ENCODE measurements around the gene CCNI. TPM values are rescaled to one million over a fixed set of nuclear protein-coding genes. Genes with fewer than 3 reads are reported as not detected.

Gene CCNI, protein sequence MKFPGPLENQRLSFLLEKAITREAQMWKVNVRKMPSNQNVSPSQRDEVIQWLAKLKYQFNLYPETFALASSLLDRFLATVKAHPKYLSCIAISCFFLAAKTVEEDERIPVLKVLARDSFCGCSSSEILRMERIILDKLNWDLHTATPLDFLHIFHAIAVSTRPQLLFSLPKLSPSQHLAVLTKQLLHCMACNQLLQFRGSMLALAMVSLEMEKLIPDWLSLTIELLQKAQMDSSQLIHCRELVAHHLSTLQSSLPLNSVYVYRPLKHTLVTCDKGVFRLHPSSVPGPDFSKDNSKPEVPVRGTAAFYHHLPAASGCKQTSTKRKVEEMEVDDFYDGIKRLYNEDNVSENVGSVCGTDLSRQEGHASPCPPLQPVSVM
- total RNA-seq (ENCODE audit: low replicate concordance) = 425 and 511 TPM in 2 replicates

GRCh38 chr4:77075869-77076799 is at the start of gene CCNI:
TSS of gene CCNI (minus strand) at chr4:77075989. CDS start at chr4:77066362, 9,627 bp downstream.
- peak; percentile 99 for DNase-seq (ENCODE audit: low spot score)
- Histone ChIP-seq H2AFZ (replicated peaks) (peak within 1 kb of the TSS; percentile 91), H3K9me3 (ENCODE audit: low read depth) (no peaks in the 10 kb centered on the region), H3K4me2 (peak within 1 kb of the TSS; percentile 81), H3F3A (ENCODE audit: low read depth) (peaks cover 15% of the 10 kb centered on the region), H3K4me1 (peaks cover 35% of the 10 kb centered on the region), H3K27ac (peak within 1 kb of the TSS; percentile 100), H3K36me3 (peaks cover 3% of the 10 kb centered on the region), H3K27me3 (no peaks in the 10 kb centered on the region), H3K9ac (peak within 1 kb of the TSS; percentile 99), H3K4me3 (peak within 1 kb of the TSS; percentile 88), H3K79me2 (ENCODE audit: low read depth) (peaks cover 70% of the 10 kb centered on the region), H4K20me1 (ENCODE audit: low read depth) (peaks cover 40% of the 10 kb centered on the region)
- no peaks in the 10 kb centered on the region for H3K9me3 Mint-ChIP-seq
- H3K36me3 Mint-ChIP-seq = peaks cover 10% of the 10 kb centered on the region
- H3K4me1 Mint-ChIP-seq = peaks cover 26% of the 10 kb centered on the region
- H3K27ac Mint-ChIP-seq = peak within 1 kb of the TSS; percentile 100
- H3K27me3 Mint-ChIP-seq (ENCODE audit: insufficient read depth, low read depth) = peaks cover 2% of the 10 kb centered on the region
- no peak for TF ChIP-seq EZH2phosphoT487 (IDR thresholded peaks at IDR 0.05)
- TF ChIP-seq CTCF (IDR thresholded peaks at IDR 0.05) = no peak
- no peak for TF ChIP-seq EZH2 (IDR thresholded peaks at IDR 0.05)
- H3K4me3 Mint-ChIP-seq = peak within 1 kb of the TSS; percentile 99

- H3K36me3 ChIP-seq = no peaks in the 10 kb centered on the region
- Mint-ChIP-seq H3K9me3 (peaks cover 5% of the 10 kb centered on the region), H3K4me3 (no peak overlapping the region), H3K4me1 (peaks cover 2% of the 10 kb centered on the region), H3K27ac (no peak overlapping the region), H3K27me3 (ENCODE audit: insufficient read depth, low read depth) (peaks cover 5% of the 10 kb centered on the region), H3K36me3 (no peaks in the 10 kb centered on the region)
- H3K79me2 ChIP-seq (ENCODE audit: low read depth) = no peaks in the 10 kb centered on the region
- no peak overlapping the region for H2AFZ ChIP-seq (replicated peaks)
- no peak overlapping the region for H3K4me3 ChIP-seq
- no peaks in the 10 kb centered on the region for H3K9me3 ChIP-seq (ENCODE audit: low read depth)
- DNase-seq (ENCODE audit: low spot score) = no peak
- H3F3A ChIP-seq (ENCODE audit: low read depth) = no peaks in the 10 kb centered on the region
- H3K4me2 ChIP-seq = no peak overlapping the region
- no peaks in the 10 kb centered on the region for H4K20me1 ChIP-seq (ENCODE audit: low read depth)
- TF ChIP-seq CTCF (IDR thresholded peaks at IDR 0.05) = no peak
- no peak for TF ChIP-seq EZH2 (IDR thresholded peaks at IDR 0.05)
- no peak for TF ChIP-seq EZH2phosphoT487 (IDR thresholded peaks at IDR 0.05)
- H3K27me3 ChIP-seq = no peaks in the 10 kb centered on the region
- no peaks in the 10 kb centered on the region for H3K4me1 ChIP-seq
- no peak overlapping the region for H3K27ac ChIP-seq
- no peak overlapping the region for H3K9ac ChIP-seq
Observed at GRCh38 chr4:77124576-77124975, 48.8 kb upstream of the CCNI start.

GRCh38 chr4:77123411-77123810 is 47.6 kb upstream of the CCNI start:
- Histone ChIP-seq H3K36me3 (no peaks in the 10 kb centered on the region), H3K9ac (no peak overlapping the region), H3K79me2 (ENCODE audit: low read depth) (no peaks in the 10 kb centered on the region), H3K9me3 (ENCODE audit: low read depth) (no peaks in the 10 kb centered on the region), H3K4me1 (no peaks in the 10 kb centered on the region), H3K4me2 (no peak overlapping the region), H3K27me3 (no peaks in the 10 kb centered on the region), H3K27ac (no peak overlapping the region), H2AFZ (replicated peaks) (no peak overlapping the region), H3F3A (ENCODE audit: low read depth) (no peaks in the 10 kb centered on the region), H3K4me3 (no peak overlapping the region), H4K20me1 (ENCODE audit: low read depth) (no peaks in the 10 kb centered on the region)
- H3K27ac Mint-ChIP-seq = no peak overlapping the region
- peaks cover 5% of the 10 kb centered on the region for H3K27me3 Mint-ChIP-seq (ENCODE audit: insufficient read depth, low read depth)
- peaks cover 2% of the 10 kb centered on the region for H3K4me1 Mint-ChIP-seq
- TF ChIP-seq EZH2phosphoT487 (IDR thresholded peaks at IDR 0.05) = no peak
- TF ChIP-seq EZH2 (IDR thresholded peaks at IDR 0.05) = no peak
- no peak for TF ChIP-seq CTCF (IDR thresholded peaks at IDR 0.05)
- DNase-seq (ENCODE audit: low spot score) = no peak
- H3K9me3 Mint-ChIP-seq = peaks cover 2% of the 10 kb centered on the region
- H3K4me3 Mint-ChIP-seq = no peak overlapping the region
- no peaks in the 10 kb centered on the region for H3K36me3 Mint-ChIP-seq

All from neural progenitor cell (in vitro differentiated cells).